NCI-H345 treated with DMSO at 0.1 percent for 48 hours (cell line): Measurements from ENCODE around the gene SLC35E1.

Experiments
- DNase-seq: peaks from one replicate; lab custom pipeline; 2025; ENCODE audit not compliant: unreplicated experiment; lab: John Stamatoyannopoulos, UW

The SLC35E1 gene

GRCh38 chr19:16572332-16573211 lies at the start of gene SLC35E1:
SLC35E1 (minus strand) TSS chr19:16572415; CDS start chr19:16572364, 51 bp downstream.
- DNase-seq = peak; percentile 75

- no peak for DNase-seq
Observed at GRCh38 chr19:16621165-16621800, 49.1 kb upstream of the SLC35E1 start.

- no peak for DNase-seq
Observed at GRCh38 chr19:16620584-16620983, 48.4 kb upstream of the SLC35E1 start.

GRCh38 chr19:16620018-16620417 lies 47.8 kb upstream of the SLC35E1 start:
- no peak for DNase-seq

- no peak for DNase-seq
Observed at GRCh38 chr19:16619457-16619856, 47.2 kb upstream of the SLC35E1 start.

- DNase-seq = no peak
Observed at GRCh38 chr19:16618248-16618647, 46.0 kb upstream of the SLC35E1 start.

- no peak for DNase-seq
Observed at GRCh38 chr19:16615808-16616207, 43.6 kb upstream of the SLC35E1 start.

GRCh38 chr19:16614941-16615340 lies 42.7 kb upstream of the SLC35E1 start:
- DNase-seq = no peak

GRCh38 chr19:16613841-16614240 lies 41.6 kb upstream of the SLC35E1 start:
- DNase-seq = no peak

- no peak for DNase-seq
Observed at GRCh38 chr19:16612636-16613035, 40.4 kb upstream of the SLC35E1 start.

- no peak for DNase-seq
Observed at GRCh38 chr19:16611121-16611520, 38.9 kb upstream of the SLC35E1 start.

- DNase-seq = no peak
Observed at GRCh38 chr19:16609511-16610200, 37.4 kb upstream of the SLC35E1 start.

- DNase-seq = no peak
Observed at GRCh38 chr19:16608290-16608739, 36.1 kb upstream of the SLC35E1 start.

GRCh38 chr19:16607819-16608218 lies 35.6 kb upstream of the SLC35E1 start:
- no peak for DNase-seq

GRCh38 chr19:16605553-16605994 lies 33.4 kb upstream of the SLC35E1 start:
- DNase-seq = no peak

- DNase-seq = no peak
Observed at GRCh38 chr19:16605115-16605514, 32.9 kb upstream of the SLC35E1 start.

- no peak for DNase-seq
Observed at GRCh38 chr19:16604615-16605014, 32.4 kb upstream of the SLC35E1 start.

GRCh38 chr19:16603090-16603489 lies 30.9 kb upstream of the SLC35E1 start:
- no peak for DNase-seq

- DNase-seq = no peak
Observed at GRCh38 chr19:16601378-16602052, 29.3 kb upstream of the SLC35E1 start.

- DNase-seq = no peak
Observed at GRCh38 chr19:16600824-16601223, 28.6 kb upstream of the SLC35E1 start.
